Activated naive CD8-positive, alpha-beta T cell treated with anti-CD3 and anti-CD28 coated beads for 36 hours (primary cell): ENCODE data around the gene ACER3. TPM values are rescaled to one million over a fixed set of nuclear protein-coding genes. Genes with fewer than 3 reads are reported as not detected.
"Not testable (repeated sequence)": the region's sequence is repeated elsewhere in the genome, so short reads cannot be mapped to it uniquely, and the experiment has no call there.

Experiments
- DNase-seq: peaks from one replicate; pipeline ENCODE4 v3.0.0; 2021
- H3K27ac Mint-ChIP-seq: one replicate; pipeline ENCODE4 v1.8.0; 2022; ENCODE audit warnings: mild to moderate bottlenecking, moderate library complexity, mixed read lengths
- H3K27me3 Mint-ChIP-seq: one replicate; pipeline ENCODE4 v1.8.0; 2022; ENCODE audit warnings: mild to moderate bottlenecking, mixed read lengths
- H3K36me3 Mint-ChIP-seq: one replicate; pipeline ENCODE4 v1.8.0; 2021; ENCODE audit warnings: mild to moderate bottlenecking, mixed read lengths
- H3K4me1 Mint-ChIP-seq: one replicate; pipeline ENCODE4 v1.8.0; 2021; ENCODE audit warnings: mixed read lengths
- H3K4me3 Mint-ChIP-seq: one replicate; pipeline ENCODE4 v1.8.0; 2022; ENCODE audit warnings: mild to moderate bottlenecking, moderate library complexity, mixed read lengths
- H3K9me3 Mint-ChIP-seq: one replicate; pipeline ENCODE4 v1.8.0; 2022; ENCODE audit warnings: mixed read lengths
- total RNA-seq, 2 experiments: library from RNA; stranded (reverse); gene quantifications; one replicate each; pipeline ENCODE4 v1.2.3, GENCODE V29; 2021

The ACER3 gene
- total RNA-seq, 2 experiments from 2014 or later = 10.7 to 11.6 TPM

DNA sequence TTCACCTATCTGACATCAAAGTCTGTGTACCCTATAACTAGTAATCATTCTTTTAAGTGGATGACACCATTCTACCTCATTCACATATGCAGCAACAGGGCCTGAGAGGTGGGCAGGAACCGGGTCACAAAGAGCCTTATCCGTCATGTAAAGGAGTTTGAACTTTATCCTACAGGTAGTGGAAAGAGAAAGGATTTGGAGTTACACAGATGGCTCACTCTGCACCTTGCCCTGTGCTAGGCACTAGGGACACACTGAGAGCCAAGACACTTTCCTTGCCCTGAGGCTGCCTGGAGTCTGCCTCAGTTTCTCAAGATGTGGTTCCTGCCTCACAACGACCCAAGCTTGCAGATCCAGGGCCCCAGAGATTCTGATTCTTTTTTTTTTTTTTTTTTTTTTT lies 14.3 kb upstream of the ACER3 start:
- H3K4me1 Mint-ChIP-seq = no peaks in the 10 kb centered on the region
- DNase-seq = no peak
- H3K27me3 Mint-ChIP-seq = peaks cover 37% of the 10 kb centered on the region
- H3K9me3 Mint-ChIP-seq = no peaks in the 10 kb centered on the region
- H3K27ac Mint-ChIP-seq = no peak overlapping the region
- no peak overlapping the region for H3K4me3 Mint-ChIP-seq
- no peaks in the 10 kb centered on the region for H3K36me3 Mint-ChIP-seq

DNA sequence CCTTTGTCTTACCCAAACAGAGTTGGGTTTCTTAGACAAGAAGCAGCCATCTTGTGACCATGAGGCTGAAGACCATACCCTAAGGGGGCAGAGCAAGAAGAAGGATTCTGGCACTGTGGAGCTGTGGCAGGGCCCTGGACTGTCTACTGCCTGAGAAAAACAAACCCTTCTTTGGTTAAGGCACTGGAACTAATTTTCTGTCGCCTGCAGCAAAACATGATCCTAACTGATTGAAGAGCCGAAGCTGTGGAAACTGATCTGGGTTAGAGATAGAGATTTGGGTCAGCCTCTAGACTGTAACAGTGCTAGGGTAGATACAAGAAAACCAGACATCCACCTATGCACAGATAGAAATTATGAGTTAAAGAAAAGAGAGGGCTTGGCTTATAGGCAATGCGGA lies 11.3 kb upstream of the ACER3 start:
- Mint-ChIP-seq H3K27me3 (peaks cover 22% of the 10 kb centered on the region), H3K36me3 (no peaks in the 10 kb centered on the region), H3K27ac (no peak overlapping the region), H3K9me3 (no peaks in the 10 kb centered on the region), H3K4me3 (no peak overlapping the region), H3K4me1 (no peaks in the 10 kb centered on the region)
- no peak for DNase-seq

DNA sequence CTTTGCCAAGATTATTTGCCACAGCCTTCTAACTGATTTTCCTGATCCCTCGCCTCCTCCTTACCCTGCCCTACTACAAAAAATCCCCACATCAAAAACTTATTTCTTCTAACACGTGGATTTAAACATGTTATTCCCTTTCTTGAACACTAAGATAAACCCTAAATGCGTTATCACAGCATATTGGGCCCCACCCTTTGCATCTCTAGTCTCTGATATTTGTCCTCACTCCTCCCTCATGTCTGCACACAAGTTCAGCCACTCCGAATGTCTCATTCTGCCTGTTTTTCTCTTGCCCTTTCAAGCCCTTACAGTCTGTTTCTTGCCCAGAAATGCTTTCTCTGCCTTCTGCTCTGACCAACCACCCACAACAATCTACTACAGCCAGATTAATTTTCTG lies 10.6 kb upstream of the ACER3 start:
- Mint-ChIP-seq H3K27ac (no peak overlapping the region), H3K27me3 (peaks cover 18% of the 10 kb centered on the region), H3K36me3 (no peaks in the 10 kb centered on the region), H3K4me1 (peaks cover 4% of the 10 kb centered on the region), H3K4me3 (no peak overlapping the region), H3K9me3 (no peaks in the 10 kb centered on the region)
- no peak for DNase-seq

DNA sequence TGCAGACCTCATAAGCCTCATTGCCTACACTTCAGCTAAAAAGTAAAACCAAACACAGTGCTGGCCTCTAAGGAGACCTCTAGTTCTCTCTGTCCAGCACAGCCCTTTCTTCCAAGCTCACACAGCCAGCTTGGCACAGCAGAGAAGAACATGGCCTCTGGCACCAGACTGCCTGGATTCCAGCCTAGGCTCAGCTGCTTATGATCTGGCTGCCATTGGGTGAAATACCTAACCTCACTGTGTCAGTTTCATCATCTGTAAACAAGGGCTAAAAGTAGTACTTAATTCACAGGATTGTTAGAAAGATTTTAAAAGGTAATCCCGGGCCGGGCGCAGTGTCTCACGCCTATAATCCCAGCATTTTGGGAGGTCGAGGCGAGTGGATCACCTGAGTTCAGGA lies 9.9 kb upstream of the ACER3 start:
- Mint-ChIP-seq H3K4me1 (peaks cover 4% of the 10 kb centered on the region), H3K4me3 (no peak overlapping the region), H3K27me3 (peaks cover 18% of the 10 kb centered on the region), H3K27ac (no peak overlapping the region), H3K9me3 (no peaks in the 10 kb centered on the region), H3K36me3 (no peaks in the 10 kb centered on the region)
- no peak for DNase-seq

DNA sequence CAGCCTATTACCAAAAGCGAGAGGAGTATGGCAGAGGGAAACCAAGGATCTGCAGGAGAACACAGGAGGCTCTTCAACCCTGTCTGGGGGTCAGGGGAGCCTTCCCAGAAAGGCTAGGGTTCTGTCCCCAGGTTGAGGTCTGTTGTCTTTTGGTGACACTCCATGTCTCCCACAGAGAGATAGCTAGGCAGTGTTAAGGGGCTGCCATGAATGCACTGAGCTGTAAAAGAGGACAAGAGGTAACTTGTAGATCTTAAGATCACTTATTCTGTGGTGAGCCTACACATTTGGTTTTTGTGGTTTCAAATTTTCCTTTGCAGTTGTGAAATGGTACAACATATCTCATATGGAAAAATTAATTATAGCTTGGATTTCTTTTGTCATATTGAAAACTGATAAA lies 6.0 kb upstream of the ACER3 start:
- no peaks in the 10 kb centered on the region for H3K27me3 Mint-ChIP-seq
- H3K27ac Mint-ChIP-seq = no peak overlapping the region
- H3K4me3 Mint-ChIP-seq = no peak overlapping the region
- no peak for DNase-seq
- no peaks in the 10 kb centered on the region for H3K36me3 Mint-ChIP-seq
- H3K4me1 Mint-ChIP-seq = peaks cover 8% of the 10 kb centered on the region
- H3K9me3 Mint-ChIP-seq = no peaks in the 10 kb centered on the region

DNA sequence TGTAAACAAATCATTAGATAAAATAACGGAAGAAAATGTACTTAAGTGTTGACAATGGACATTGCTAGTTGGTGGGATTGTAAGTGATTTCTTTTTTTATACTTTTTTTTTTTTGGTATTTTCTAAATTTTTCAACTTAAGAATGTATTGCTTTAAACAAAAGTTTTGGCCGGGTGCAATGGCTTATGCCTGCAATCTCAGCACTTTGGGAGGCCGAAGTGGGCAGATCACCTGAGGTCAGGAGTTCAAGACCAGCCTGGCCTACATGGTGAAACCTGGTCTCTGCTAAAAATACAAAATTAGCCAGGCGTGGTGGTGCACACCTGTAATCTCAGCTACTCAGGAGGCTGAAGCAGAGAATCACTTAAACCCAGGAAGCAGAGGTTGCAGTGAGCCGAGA lies 5.0 kb upstream of the ACER3 start:
- H3K4me1 Mint-ChIP-seq, H3K27me3 Mint-ChIP-seq, H3K9me3 Mint-ChIP-seq, DNase-seq, H3K27ac Mint-ChIP-seq, H3K36me3 Mint-ChIP-seq, H3K4me3 Mint-ChIP-seq: not testable (repeated sequence)

DNA sequence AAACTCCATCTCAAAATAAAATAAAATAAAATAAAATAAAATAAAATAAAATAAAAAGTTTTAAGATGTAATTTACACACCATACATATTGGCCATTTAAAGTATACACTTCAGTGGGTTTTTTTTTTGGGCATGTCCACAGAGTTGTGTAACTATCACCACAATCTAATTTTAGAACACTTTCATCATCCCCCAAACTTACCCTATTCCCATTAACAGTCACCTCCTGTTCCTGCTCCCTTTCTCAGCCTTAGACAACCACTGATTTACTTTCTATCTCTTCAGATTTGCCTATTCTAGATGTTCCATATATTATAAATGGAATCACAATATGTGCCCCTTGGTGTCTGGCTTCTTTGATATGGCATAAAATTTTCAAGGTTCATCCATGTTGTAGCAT lies 4.6 kb upstream of the ACER3 start:
- no peaks in the 10 kb centered on the region for H3K27me3 Mint-ChIP-seq
- H3K4me3 Mint-ChIP-seq = no peak overlapping the region
- H3K27ac Mint-ChIP-seq = no peak overlapping the region
- H3K4me1 Mint-ChIP-seq = peaks cover 8% of the 10 kb centered on the region
- no peak for DNase-seq
- no peaks in the 10 kb centered on the region for H3K36me3 Mint-ChIP-seq
- H3K9me3 Mint-ChIP-seq = no peaks in the 10 kb centered on the region

DNA sequence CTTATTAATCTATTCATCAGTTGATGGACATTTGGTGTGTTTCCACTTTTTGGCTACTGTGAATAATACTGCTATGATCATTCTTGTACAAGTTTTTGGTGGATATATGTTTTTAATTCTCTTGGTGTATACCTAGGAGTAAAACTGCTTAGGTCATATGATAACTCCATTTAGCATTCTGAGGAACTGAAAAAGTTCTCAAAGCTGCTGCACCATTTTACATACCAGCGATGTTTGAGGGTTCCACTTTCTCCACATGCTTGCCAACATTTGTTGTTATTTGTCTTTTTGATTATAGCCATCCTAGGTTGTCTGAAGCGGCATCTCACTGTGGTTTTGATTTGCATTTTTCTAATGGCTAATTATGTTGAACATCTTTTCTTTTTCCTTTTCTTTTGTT lies 4.1 kb upstream of the ACER3 start:
- H3K27me3 Mint-ChIP-seq = no peaks in the 10 kb centered on the region
- DNase-seq = no peak
- H3K27ac Mint-ChIP-seq = no peak overlapping the region
- no peak overlapping the region for H3K4me3 Mint-ChIP-seq
- no peaks in the 10 kb centered on the region for H3K9me3 Mint-ChIP-seq
- no peaks in the 10 kb centered on the region for H3K36me3 Mint-ChIP-seq
- peaks cover 10% of the 10 kb centered on the region for H3K4me1 Mint-ChIP-seq

DNA sequence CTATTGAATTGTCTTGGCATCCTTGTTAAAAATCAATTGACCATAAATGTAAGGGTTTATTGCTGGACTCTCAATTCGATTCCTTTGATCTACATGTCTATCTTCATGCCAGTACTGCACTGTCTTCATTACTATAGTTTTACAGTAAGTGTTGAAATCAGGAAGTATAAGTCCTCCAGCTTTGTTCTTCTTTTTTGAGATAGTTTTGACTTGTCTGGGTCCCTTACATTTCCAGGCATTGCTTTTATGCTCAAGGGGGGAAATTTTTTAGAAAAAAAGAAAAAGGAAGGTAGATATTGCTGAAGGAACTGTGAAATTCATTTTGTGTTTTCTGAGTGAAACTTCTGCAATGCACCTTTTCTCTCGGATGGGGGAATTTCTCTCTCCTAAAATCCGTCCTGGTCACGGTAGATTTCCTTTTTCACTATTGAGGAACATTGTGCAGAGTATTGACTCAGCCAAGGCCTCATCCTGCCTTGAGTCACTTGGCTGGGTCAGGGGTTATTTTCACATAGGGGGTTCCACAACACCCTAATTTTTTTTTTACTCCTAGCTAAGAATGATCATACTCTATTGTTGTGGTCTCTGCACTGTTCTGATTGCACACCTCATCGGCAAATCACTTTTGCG lies 2.8 kb upstream of the ACER3 start:
- H3K9me3 Mint-ChIP-seq = no peaks in the 10 kb centered on the region
- H3K27me3 Mint-ChIP-seq = no peaks in the 10 kb centered on the region
- no peaks in the 10 kb centered on the region for H3K36me3 Mint-ChIP-seq
- no peak overlapping the region for H3K4me3 Mint-ChIP-seq
- peaks cover 16% of the 10 kb centered on the region for H3K4me1 Mint-ChIP-seq
- H3K27ac Mint-ChIP-seq = no peak overlapping the region
- DNase-seq = no peak

DNA sequence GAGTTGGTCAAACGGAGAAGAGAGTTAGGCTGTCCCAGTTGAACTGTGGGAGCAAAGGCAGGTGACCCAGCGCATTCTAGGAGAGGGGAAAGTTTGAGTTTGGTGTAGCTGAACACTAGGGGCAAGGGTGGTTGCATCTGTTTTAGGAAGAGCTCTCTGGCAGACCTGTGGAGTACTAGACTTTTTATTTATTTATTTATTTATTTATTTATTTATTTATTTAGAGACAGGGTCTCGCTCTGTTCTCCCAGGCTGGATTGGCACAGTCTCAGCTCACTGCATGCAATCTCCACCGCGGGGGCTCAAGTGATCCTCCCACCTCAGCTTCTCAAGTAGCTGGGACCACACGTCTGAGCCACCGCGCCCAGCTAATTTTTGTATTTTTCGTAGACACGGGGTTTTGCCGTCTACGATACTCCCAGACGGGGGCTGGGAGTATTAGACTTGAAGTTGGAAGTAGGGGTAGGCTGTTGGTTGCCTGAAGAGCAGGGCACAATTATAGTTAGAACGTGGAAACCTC lies 950 bp upstream of the ACER3 start:
- Mint-ChIP-seq H3K27ac (peak overlapping the region; percentile 39), H3K4me3 (peak overlapping the region; percentile 77), H3K9me3 (no peaks in the 10 kb centered on the region)

DNA sequence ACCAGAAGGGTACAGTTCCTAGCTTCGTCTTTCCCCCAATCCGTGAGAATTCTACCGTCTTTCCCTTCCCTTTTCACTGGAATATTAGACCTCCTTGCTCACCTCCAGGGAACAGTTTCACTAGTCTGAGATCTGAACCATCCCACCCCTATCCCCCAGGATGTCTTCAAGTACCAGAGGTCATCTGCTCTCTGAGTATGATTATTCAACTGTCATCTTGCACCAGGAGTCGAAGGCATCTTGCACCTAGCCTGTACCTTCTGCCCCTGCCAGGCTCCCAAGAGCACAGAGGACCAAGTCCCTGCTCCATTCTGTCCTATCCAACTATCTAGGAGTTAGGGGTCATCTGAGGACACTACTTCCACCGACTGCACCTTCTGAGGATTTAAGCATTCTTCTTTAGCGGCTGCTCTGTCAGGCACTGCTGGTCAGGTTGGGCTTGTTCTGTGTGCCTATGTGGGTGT lies 804 bp downstream of the ACER3 start:
- H3K27me3 Mint-ChIP-seq = no peaks in the 10 kb centered on the region
- peak overlapping the region; percentile 24 for H3K27ac Mint-ChIP-seq
- peak overlapping the region; percentile 91 for H3K4me3 Mint-ChIP-seq
- no peaks in the 10 kb centered on the region for H3K9me3 Mint-ChIP-seq
- H3K4me1 Mint-ChIP-seq = peaks cover 18% of the 10 kb centered on the region
- H3K36me3 Mint-ChIP-seq = peaks cover 9% of the 10 kb centered on the region
- DNase-seq = no peak

More for the DNA sequence above, 950 bp upstream of the ACER3 start:
- H3K27me3 Mint-ChIP-seq = no peaks in the 10 kb centered on the region
- no peaks in the 10 kb centered on the region for H3K36me3 Mint-ChIP-seq
- no peak for DNase-seq
- peaks cover 21% of the 10 kb centered on the region for H3K4me1 Mint-ChIP-seq

DNA sequence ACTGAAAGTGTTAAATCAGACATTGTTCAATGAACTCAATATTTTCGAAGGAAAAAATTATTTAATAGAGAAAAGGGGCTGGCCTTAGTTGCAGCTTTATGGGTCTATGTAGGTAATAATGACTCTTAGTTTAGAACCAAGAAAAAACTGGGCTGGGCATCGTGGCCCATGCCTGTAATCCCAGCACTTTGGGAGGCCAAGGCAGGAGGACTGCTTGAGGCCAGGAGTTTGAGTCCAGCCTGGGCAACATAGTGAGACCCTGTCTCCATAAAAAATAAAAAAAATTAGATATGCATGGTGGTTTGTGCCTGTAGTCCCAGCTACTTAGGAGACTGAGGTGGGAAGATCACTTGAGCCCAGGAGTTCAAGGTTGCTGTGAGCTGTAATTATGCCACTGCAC lies 2.1 kb downstream of the ACER3 start:
- not testable (repeated sequence) for H3K9me3 Mint-ChIP-seq, DNase-seq, H3K4me3 Mint-ChIP-seq, H3K27ac Mint-ChIP-seq, H3K27me3 Mint-ChIP-seq
- Mint-ChIP-seq H3K4me1 (peaks cover 18% of the 10 kb centered on the region), H3K36me3 (peaks cover 11% of the 10 kb centered on the region)

DNA sequence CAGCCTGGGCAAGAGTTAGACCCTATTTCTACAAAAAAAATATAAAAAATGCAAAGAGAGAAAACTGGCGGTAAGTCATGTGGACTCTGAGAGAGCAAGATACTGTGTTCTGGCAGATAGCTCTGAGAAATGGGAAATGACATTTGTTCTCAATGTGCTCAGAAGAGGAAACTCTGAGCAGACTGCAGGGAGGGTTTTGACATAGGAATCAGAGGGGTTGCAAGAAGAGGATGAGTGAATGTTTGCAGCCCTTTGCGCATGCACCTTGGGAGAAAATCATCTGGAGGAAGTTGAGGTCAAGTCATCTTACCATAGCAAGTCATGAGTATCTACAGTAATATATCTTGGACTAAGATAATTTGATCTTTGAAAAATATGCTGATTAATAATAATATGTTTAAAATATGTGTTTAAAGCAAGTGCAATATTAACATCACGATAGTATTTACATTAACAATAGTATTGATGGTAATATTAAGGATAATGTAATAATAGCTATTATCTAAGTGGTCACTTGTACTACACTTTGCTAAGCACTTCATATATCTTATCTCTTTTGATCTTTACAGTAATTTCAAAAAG lies 2.6 kb downstream of the ACER3 start:
- peaks cover 18% of the 10 kb centered on the region for H3K4me1 Mint-ChIP-seq
- H3K27me3 Mint-ChIP-seq = no peaks in the 10 kb centered on the region
- no peaks in the 10 kb centered on the region for H3K9me3 Mint-ChIP-seq
- no peak for DNase-seq
- H3K27ac Mint-ChIP-seq = no peak overlapping the region
- peaks cover 13% of the 10 kb centered on the region for H3K36me3 Mint-ChIP-seq
- no peak overlapping the region for H3K4me3 Mint-ChIP-seq

DNA sequence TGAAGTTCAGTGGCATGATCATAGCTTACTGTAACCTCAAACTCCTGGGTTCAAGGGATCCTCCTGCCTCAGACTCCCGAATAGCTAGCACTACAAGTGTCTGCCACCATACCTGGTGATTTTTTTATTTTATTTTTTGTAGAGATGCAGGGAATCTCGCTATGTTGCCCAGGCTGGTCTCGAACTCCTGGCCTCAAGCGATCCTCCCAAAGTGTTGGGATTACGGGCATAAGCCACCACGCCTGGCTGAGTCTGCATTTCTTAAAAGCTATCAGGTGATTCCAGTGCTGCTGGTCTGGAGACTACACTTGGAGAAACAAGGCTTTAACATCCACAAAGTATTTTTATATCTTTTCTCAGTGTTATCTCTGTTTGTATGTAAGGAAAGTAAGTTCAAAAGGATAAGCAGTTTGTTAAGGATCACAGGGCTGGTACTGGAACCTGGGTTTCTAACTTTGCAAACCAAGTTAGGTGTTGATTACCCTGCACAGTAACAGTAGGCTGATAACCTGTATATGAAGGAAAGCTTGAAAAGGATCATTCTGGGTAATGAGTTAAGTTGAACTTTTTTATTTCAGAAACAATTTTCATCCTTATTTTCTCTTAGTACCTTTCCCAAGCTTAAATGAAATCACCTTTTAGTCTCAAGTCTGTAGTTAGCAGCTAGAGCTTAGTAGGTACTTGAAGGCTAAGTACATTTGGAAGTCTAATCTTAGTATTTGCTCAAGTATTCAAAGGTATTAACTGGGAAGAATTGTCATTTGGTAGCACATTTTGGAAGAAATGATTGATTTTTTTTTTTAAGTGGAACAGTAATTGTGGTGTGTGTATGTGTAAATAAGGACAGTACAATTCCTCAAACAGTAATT lies 12.5 kb downstream of the ACER3 start:
- Mint-ChIP-seq H3K27me3 (no peaks in the 10 kb centered on the region), H3K4me3 (no peak overlapping the region), H3K4me1 (no peaks in the 10 kb centered on the region), H3K36me3 (peaks cover 7% of the 10 kb centered on the region), H3K27ac (no peak overlapping the region), H3K9me3 (no peaks in the 10 kb centered on the region)
- no peak for DNase-seq

DNA sequence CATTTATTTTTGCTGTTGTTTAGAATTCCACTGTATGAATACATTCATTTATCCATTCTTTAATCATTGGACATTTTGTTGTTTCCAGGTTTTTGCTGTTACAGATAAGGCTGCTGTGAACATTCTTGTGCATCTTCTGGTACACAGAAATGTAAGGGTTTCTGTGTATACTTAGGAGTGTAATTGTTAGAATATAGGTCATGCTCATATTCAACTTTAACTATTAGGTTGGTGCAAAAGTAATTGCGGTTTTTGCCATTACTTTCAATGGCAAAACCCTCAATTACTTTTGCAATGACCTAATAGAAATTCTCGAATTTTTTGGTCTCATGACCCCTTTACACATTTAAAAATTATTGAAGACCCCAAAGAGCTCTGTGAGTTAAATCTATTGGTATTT lies 17.3 kb downstream of the ACER3 start:
- peaks cover 7% of the 10 kb centered on the region for H3K36me3 Mint-ChIP-seq
- no peaks in the 10 kb centered on the region for H3K4me1 Mint-ChIP-seq

More for the DNA sequence above, 17.3 kb downstream of the ACER3 start:
- DNase-seq = no peak
- no peaks in the 10 kb centered on the region for H3K27me3 Mint-ChIP-seq
- H3K9me3 Mint-ChIP-seq = no peaks in the 10 kb centered on the region
- no peak overlapping the region for H3K27ac Mint-ChIP-seq
- H3K4me3 Mint-ChIP-seq = no peak overlapping the region
